Activated naive CD4-positive, alpha-beta T cell treated with anti-CD3 and anti-CD28 coated beads, Interleukin-2, amount 50 U/mL, for 24 hours (primary cell): ENCODE measurements around the gene ARMH3.
"Not testable (repeated sequence)": the region's sequence is repeated elsewhere in the genome, so short reads cannot be mapped to it uniquely, and the experiment has no call there.

Experiments
- H3K27ac Mint-ChIP-seq: one replicate; pipeline ENCODE4 v1.8.0; 2021; ENCODE audit warnings: mild to moderate bottlenecking, mixed read lengths
- H3K27me3 Mint-ChIP-seq: one replicate; pipeline ENCODE4 v1.8.0; 2021; ENCODE audit warnings: mixed read lengths
- H3K36me3 Mint-ChIP-seq: one replicate; pipeline ENCODE4 v1.8.0; 2021; ENCODE audit warnings: mixed read lengths
- H3K4me1 Mint-ChIP-seq: one replicate; pipeline ENCODE4 v1.8.0; 2021; ENCODE audit warnings: mixed read lengths
- H3K4me3 Mint-ChIP-seq: one replicate; pipeline ENCODE4 v1.8.0; 2021; ENCODE audit warnings: mild to moderate bottlenecking, mixed read lengths
- H3K9me3 Mint-ChIP-seq: one replicate; pipeline ENCODE4 v1.8.0; 2021; ENCODE audit warnings: mixed read lengths

ARMH3 gene

GRCh38 chr10:102064868-102065560, 9.0 kb upstream of the ARMH3 start, which contains the start of gene HPS6:
Gene HPS6, plus strand, starts transcription at chr10:102065349. Its CDS starts 126 bp downstream, at chr10:102065475.
- H3K4me3 Mint-ChIP-seq = peak within 1 kb of the TSS; percentile 91
- peaks cover 1% of the 10 kb centered on the region for H3K36me3 Mint-ChIP-seq
- peaks cover 28% of the 10 kb centered on the region for H3K4me1 Mint-ChIP-seq
- peak within 1 kb of the TSS; percentile 97 for H3K27ac Mint-ChIP-seq
- H3K27me3 Mint-ChIP-seq = no peaks in the 10 kb centered on the region
- H3K9me3 Mint-ChIP-seq = no peaks in the 10 kb centered on the region

- peaks cover 1% of the 10 kb centered on the region for H3K36me3 Mint-ChIP-seq
- H3K27ac Mint-ChIP-seq = peak overlapping the region; percentile 97
- H3K27me3 Mint-ChIP-seq = no peaks in the 10 kb centered on the region
- peak overlapping the region; percentile 91 for H3K4me3 Mint-ChIP-seq
- no peaks in the 10 kb centered on the region for H3K9me3 Mint-ChIP-seq
- H3K4me1 Mint-ChIP-seq = peaks cover 28% of the 10 kb centered on the region
These were observed 8.5 kb upstream of the ARMH3 start for GRCh38 chr10:102064503-102064867.

- H3K4me3 Mint-ChIP-seq = no peak overlapping the region
- H3K27ac Mint-ChIP-seq = no peak overlapping the region
- H3K4me1 Mint-ChIP-seq = peaks cover 18% of the 10 kb centered on the region
- no peaks in the 10 kb centered on the region for H3K9me3 Mint-ChIP-seq
- no peaks in the 10 kb centered on the region for H3K36me3 Mint-ChIP-seq
- H3K27me3 Mint-ChIP-seq = no peaks in the 10 kb centered on the region
These were observed 4.0 kb upstream of the ARMH3 start for GRCh38 chr10:102059987-102060386.

GRCh38 chr10:102054881-102055646, 909 bp downstream of the ARMH3 start:
- peak overlapping the region; percentile 97 for H3K4me3 Mint-ChIP-seq
- H3K4me1 Mint-ChIP-seq = peaks cover 44% of the 10 kb centered on the region
- H3K27ac Mint-ChIP-seq = peak overlapping the region; percentile 85
- not testable (repeated sequence) for H3K9me3 Mint-ChIP-seq, H3K27me3 Mint-ChIP-seq, H3K36me3 Mint-ChIP-seq

- Mint-ChIP-seq H3K27ac (peak overlapping the region; percentile 12), H3K27me3 (no peaks in the 10 kb centered on the region), H3K9me3 (no peaks in the 10 kb centered on the region), H3K36me3 (peaks cover 3% of the 10 kb centered on the region), H3K4me3 (no peak overlapping the region), H3K4me1 (peaks cover 57% of the 10 kb centered on the region)
These were observed 9.9 kb downstream of the ARMH3 start for GRCh38 chr10:102046095-102046494.

GRCh38 chr10:102045292-102045691, 10.7 kb downstream of the ARMH3 start:
- H3K36me3 Mint-ChIP-seq = peaks cover 3% of the 10 kb centered on the region
- H3K4me1 Mint-ChIP-seq = peaks cover 60% of the 10 kb centered on the region

GRCh38 chr10:102040305-102041050, 15.5 kb downstream of the ARMH3 start:
- Mint-ChIP-seq H3K9me3 (no peaks in the 10 kb centered on the region), H3K27me3 (no peaks in the 10 kb centered on the region), H3K36me3 (peaks cover 5% of the 10 kb centered on the region), H3K4me3 (no peak overlapping the region), H3K4me1 (peaks cover 32% of the 10 kb centered on the region), H3K27ac (no peak overlapping the region)

More at GRCh38 chr10:102045292-102045691, 10.7 kb downstream of the ARMH3 start:
- Mint-ChIP-seq H3K27ac (no peak overlapping the region), H3K4me3 (no peak overlapping the region), H3K9me3 (no peaks in the 10 kb centered on the region), H3K27me3 (no peaks in the 10 kb centered on the region)

- Mint-ChIP-seq H3K27ac (no peak overlapping the region), H3K4me1 (peaks cover 18% of the 10 kb centered on the region)
These were observed 17.6 kb downstream of the ARMH3 start for GRCh38 chr10:102038410-102038809.

GRCh38 chr10:102035807-102036206, 20.2 kb downstream of the ARMH3 start:
- not testable (repeated sequence) for H3K27ac Mint-ChIP-seq, H3K36me3 Mint-ChIP-seq, H3K4me1 Mint-ChIP-seq, H3K9me3 Mint-ChIP-seq, H3K27me3 Mint-ChIP-seq, H3K4me3 Mint-ChIP-seq

More at GRCh38 chr10:102038410-102038809, 17.6 kb downstream of the ARMH3 start:
- H3K27me3 Mint-ChIP-seq = no peaks in the 10 kb centered on the region
- H3K36me3 Mint-ChIP-seq = peaks cover 3% of the 10 kb centered on the region
- H3K4me3 Mint-ChIP-seq = no peak overlapping the region
- no peaks in the 10 kb centered on the region for H3K9me3 Mint-ChIP-seq

GRCh38 chr10:102033787-102034186, 22.2 kb downstream of the ARMH3 start:
- no peaks in the 10 kb centered on the region for H3K27me3 Mint-ChIP-seq
- H3K36me3 Mint-ChIP-seq = peaks cover 8% of the 10 kb centered on the region
- H3K9me3 Mint-ChIP-seq = no peaks in the 10 kb centered on the region

GRCh38 chr10:102027261-102027660, 28.7 kb downstream of the ARMH3 start:
- H3K36me3 Mint-ChIP-seq = peaks cover 11% of the 10 kb centered on the region
- no peak overlapping the region for H3K27ac Mint-ChIP-seq
- H3K4me1 Mint-ChIP-seq = no peaks in the 10 kb centered on the region
- no peak overlapping the region for H3K4me3 Mint-ChIP-seq
- H3K9me3 Mint-ChIP-seq = no peaks in the 10 kb centered on the region
- H3K27me3 Mint-ChIP-seq = no peaks in the 10 kb centered on the region

More at GRCh38 chr10:102033787-102034186, 22.2 kb downstream of the ARMH3 start:
- no peak overlapping the region for H3K4me3 Mint-ChIP-seq
- no peak overlapping the region for H3K27ac Mint-ChIP-seq
- H3K4me1 Mint-ChIP-seq = no peaks in the 10 kb centered on the region

- H3K27me3 Mint-ChIP-seq = no peaks in the 10 kb centered on the region
- no peak overlapping the region for H3K4me3 Mint-ChIP-seq
- no peaks in the 10 kb centered on the region for H3K9me3 Mint-ChIP-seq
- peaks cover 12% of the 10 kb centered on the region for H3K36me3 Mint-ChIP-seq
- no peak overlapping the region for H3K27ac Mint-ChIP-seq
- H3K4me1 Mint-ChIP-seq = no peaks in the 10 kb centered on the region
These were observed 31.2 kb downstream of the ARMH3 start for GRCh38 chr10:102024799-102025198.

- H3K36me3 Mint-ChIP-seq = peaks cover 9% of the 10 kb centered on the region
- H3K9me3 Mint-ChIP-seq = no peaks in the 10 kb centered on the region
- no peak overlapping the region for H3K27ac Mint-ChIP-seq
These were observed 35.0 kb downstream of the ARMH3 start for GRCh38 chr10:102020938-102021337.

GRCh38 chr10:102017295-102017694, 38.7 kb downstream of the ARMH3 start:
- no peaks in the 10 kb centered on the region for H3K4me1 Mint-ChIP-seq
- H3K27me3 Mint-ChIP-seq = no peaks in the 10 kb centered on the region
- H3K27ac Mint-ChIP-seq = no peak overlapping the region
- no peak overlapping the region for H3K4me3 Mint-ChIP-seq
- H3K36me3 Mint-ChIP-seq = peaks cover 8% of the 10 kb centered on the region
- H3K9me3 Mint-ChIP-seq = no peaks in the 10 kb centered on the region

More at GRCh38 chr10:102020938-102021337, 35.0 kb downstream of the ARMH3 start:
- Mint-ChIP-seq H3K4me3 (no peak overlapping the region), H3K27me3 (no peaks in the 10 kb centered on the region), H3K4me1 (no peaks in the 10 kb centered on the region)

GRCh38 chr10:102016416-102016815, 39.6 kb downstream of the ARMH3 start:
- no peaks in the 10 kb centered on the region for H3K27me3 Mint-ChIP-seq
- no peaks in the 10 kb centered on the region for H3K9me3 Mint-ChIP-seq
- H3K36me3 Mint-ChIP-seq = peaks cover 6% of the 10 kb centered on the region
- H3K4me1 Mint-ChIP-seq = no peaks in the 10 kb centered on the region
- H3K27ac Mint-ChIP-seq = no peak overlapping the region
- no peak overlapping the region for H3K4me3 Mint-ChIP-seq
